BE2C (cell line): Measurements from ENCODE around the gene UTP18. TPM values are rescaled to one million over a fixed set of nuclear protein-coding genes. Genes with fewer than 3 reads are reported as not detected.
"Not testable (repeated sequence)": the region's sequence is repeated elsewhere in the genome, so short reads cannot be mapped to it uniquely, and the experiment has no call there.

Experiments
- DNase-seq: peaks from one replicate; pipeline ENCODE4 v3.0.0-alpha.2; 2020
- H3K27me3 ChIP-seq: fragments of 250-450 bp; sonication (Bioruptor Pico); 2 replicates; pipeline ENCODE4 v1.5.1; 2020; ENCODE audit warnings: mild to moderate bottlenecking
- H3K36me3 ChIP-seq: fragments of 250-450 bp; sonication (Bioruptor Pico); 2 replicates; pipeline ENCODE4 v1.5.1; 2020; ENCODE audit warnings: mild to moderate bottlenecking
- H3K4me1 ChIP-seq: fragments of 250-450 bp; sonication (Bioruptor Pico); 2 replicates; pipeline ENCODE4 v1.5.1; 2020
- H3K4me3 ChIP-seq: 2 replicates; pipeline ENCODE4 v1.5.1; 2011; ENCODE audit warnings: low read depth, low read length
- H3K9me3 ChIP-seq: fragments of 250-450 bp; sonication (Bioruptor Pico); 2 replicates; pipeline ENCODE4 v1.5.1; 2020
- CTCF ChIP-seq: IDR thresholded peaks from 2 replicates; pipeline ENCODE4 v1.5.1; 2012; ENCODE audit warnings: mild to moderate bottlenecking, low read depth, low read length
- polyA plus RNA-seq: library from polyadenylated mRNA; unstranded; fragments of >200 nt; gene quantifications from one replicate; pipeline ENCODE4 v1.2.1, GENCODE V29; 2012; ENCODE audit warnings: low read depth, missing spikeins; ENCODE audit not compliant: insufficient read length, insufficient read depth

Gene UTP18
- polyA plus RNA-seq: 64.2 TPM

- Histone ChIP-seq H3K36me3 (peaks cover 17% of the 10 kb centered on the region), H3K4me1 (no peaks in the 10 kb centered on the region)
These were observed at the start of gene UTP18 for GRCh38 chr17:51260237-51261023. UTP18 (plus strand) TSS chr17:51260546; CDS start chr17:51260585, 39 bp downstream.

GRCh38 chr17:51214920-51215319 lies 45.4 kb upstream of the UTP18 start:
- Histone ChIP-seq H3K36me3 (peaks cover 49% of the 10 kb centered on the region), H3K27me3 (no peaks in the 10 kb centered on the region), H3K4me3 (no peak overlapping the region), H3K4me1 (no peaks in the 10 kb centered on the region), H3K9me3 (no peaks in the 10 kb centered on the region)
- TF ChIP-seq CTCF: no peak
- DNase-seq: no peak

More at GRCh38 chr17:51260237-51261023, at the start of gene UTP18:
- Histone ChIP-seq H3K4me3 (peak within 1 kb of the TSS; percentile 94), H3K9me3 (no peaks in the 10 kb centered on the region), H3K27me3 (no peaks in the 10 kb centered on the region)
- no peak for TF ChIP-seq CTCF
- peak; percentile 99 for DNase-seq

GRCh38 chr17:51217946-51218345 lies 42.4 kb upstream of the UTP18 start:
- Histone ChIP-seq H3K4me3 (no peak overlapping the region), H3K36me3 (peaks cover 62% of the 10 kb centered on the region), H3K9me3 (no peaks in the 10 kb centered on the region), H3K27me3 (no peaks in the 10 kb centered on the region), H3K4me1 (no peaks in the 10 kb centered on the region)
- DNase-seq: no peak
- TF ChIP-seq CTCF: no peak

- DNase-seq: no peak
- no peaks in the 10 kb centered on the region for H3K9me3 ChIP-seq
- TF ChIP-seq CTCF: no peak
- H3K27me3 ChIP-seq: no peaks in the 10 kb centered on the region
- H3K4me1 ChIP-seq: no peaks in the 10 kb centered on the region
- peaks cover 63% of the 10 kb centered on the region for H3K36me3 ChIP-seq
- no peak overlapping the region for H3K4me3 ChIP-seq
These were observed 39.0 kb upstream of the UTP18 start for GRCh38 chr17:51221322-51221721.

- Histone ChIP-seq H3K4me1 (no peaks in the 10 kb centered on the region), H3K36me3 (peaks cover 35% of the 10 kb centered on the region), H3K4me3 (no peak overlapping the region), H3K9me3 (no peaks in the 10 kb centered on the region), H3K27me3 (no peaks in the 10 kb centered on the region)
- TF ChIP-seq CTCF: no peak
- no peak for DNase-seq
These were observed 35.7 kb upstream of the UTP18 start for GRCh38 chr17:51224402-51225262.

- not testable (repeated sequence) for H3K9me3 ChIP-seq, H3K4me1 ChIP-seq
- peaks cover 28% of the 10 kb centered on the region for H3K36me3 ChIP-seq
These were observed 34.8 kb upstream of the UTP18 start for GRCh38 chr17:51225523-51225922.

More at GRCh38 chr17:51225523-51225922, 34.8 kb upstream of the UTP18 start:
- H3K4me3 ChIP-seq, DNase-seq, H3K27me3 ChIP-seq: not testable (repeated sequence)
